G401 (cell line): ENCODE results near the gene EGFL6. TPM values are rescaled to one million over a fixed set of nuclear protein-coding genes. Genes with fewer than 3 reads are reported as not detected.

Source experiments
- DNase-seq: peaks from one replicate; pipeline ENCODE4 v3.0.0-alpha.2; 2015; ENCODE audit warnings: low spot score
- in situ Hi-C: cut with HindIII; loops from 2 replicates; pipeline ENCODE4 v1.10.0; 2016; ENCODE audit warnings: low sequenced_read_pairs, mixed read lengths
- total RNA-seq: library from RNA; depleted of rRNA; stranded (reverse); fragments of >200 nt; shearing (Covaris generic); gene quantifications from 2 replicates; pipeline ENCODE4 v1.2.3, GENCODE V29; 2014; rRNA removed

The EGFL6 gene
- total RNA-seq = 3.7 and 9.5 TPM in 2 replicates

GRCh38 chrX:13569479-13570260 lies at the start of gene EGFL6:
Gene EGFL6 (plus strand): TSS chrX:13569601. CDS start chrX:13569862, 261 bp downstream.
- no peak for DNase-seq
- in situ Hi-C loops = no loop called here

- no peak for DNase-seq
- in situ Hi-C loops = no loop called here
These were observed 49.0 kb upstream of the EGFL6 start for GRCh38 chrX:13520351-13520750.

GRCh38 chrX:13520936-13521335 lies 48.5 kb upstream of the EGFL6 start:
- in situ Hi-C loops = no loop called here
- DNase-seq = no peak

- in situ Hi-C loops = no loop called here
- no peak for DNase-seq
These were observed 46.6 kb upstream of the EGFL6 start for GRCh38 chrX:13522811-13523210.

GRCh38 chrX:13533726-13534125 lies 35.7 kb upstream of the EGFL6 start:
- in situ Hi-C loops = no loop called here
- DNase-seq = no peak

GRCh38 chrX:13535376-13536165 lies 33.8 kb upstream of the EGFL6 start:
- no peak for DNase-seq
- in situ Hi-C loops = no loop called here

GRCh38 chrX:13536551-13536950 lies 32.9 kb upstream of the EGFL6 start:
- in situ Hi-C loops = no loop called here
- no peak for DNase-seq

GRCh38 chrX:13538414-13538813 lies 31.0 kb upstream of the EGFL6 start:
- no peak for DNase-seq
- in situ Hi-C loops = no loop called here

GRCh38 chrX:13540602-13541001 lies 28.8 kb upstream of the EGFL6 start:
- no peak for DNase-seq
- in situ Hi-C loops = no loop called here

- in situ Hi-C loops = no loop called here
- DNase-seq = no peak
These were observed 23.7 kb upstream of the EGFL6 start for GRCh38 chrX:13545726-13546125.

- in situ Hi-C loops = no loop called here
- DNase-seq = no peak
These were observed 21.7 kb upstream of the EGFL6 start for GRCh38 chrX:13547671-13548070.

- in situ Hi-C loops = no loop called here
- no peak for DNase-seq
These were observed 19.1 kb upstream of the EGFL6 start for GRCh38 chrX:13550346-13550745.

GRCh38 chrX:13551610-13552009 lies 17.8 kb upstream of the EGFL6 start:
- in situ Hi-C loops = no loop called here
- no peak for DNase-seq

- in situ Hi-C loops = no loop called here
- DNase-seq = no peak
These were observed 16.5 kb upstream of the EGFL6 start for GRCh38 chrX:13552892-13553291.

GRCh38 chrX:13565511-13565910 lies 3.9 kb upstream of the EGFL6 start:
- DNase-seq = no peak
- in situ Hi-C loops = no loop called here

GRCh38 chrX:13570261-13570605 lies 832 bp downstream of the EGFL6 start:
- in situ Hi-C loops = no loop called here
- DNase-seq = no peak

- in situ Hi-C loops = no loop called here
- DNase-seq = no peak
These were observed 1.7 kb downstream of the EGFL6 start for GRCh38 chrX:13571136-13571535.

GRCh38 chrX:13574600-13574999 lies 5.2 kb downstream of the EGFL6 start:
- DNase-seq = no peak
- in situ Hi-C loops = no loop called here

GRCh38 chrX:13579661-13580060 lies 10.3 kb downstream of the EGFL6 start:
- no peak for DNase-seq
- in situ Hi-C loops = no loop called here

- in situ Hi-C loops = no loop called here
- DNase-seq = no peak
These were observed 12.2 kb downstream of the EGFL6 start for GRCh38 chrX:13581554-13581953.
